Measurements from ENCODE around the gene LCE1B. TPM values are rescaled to one million over a fixed set of nuclear protein-coding genes. Genes with fewer than 3 reads are reported as not detected.

LCE1B gene, protein sequence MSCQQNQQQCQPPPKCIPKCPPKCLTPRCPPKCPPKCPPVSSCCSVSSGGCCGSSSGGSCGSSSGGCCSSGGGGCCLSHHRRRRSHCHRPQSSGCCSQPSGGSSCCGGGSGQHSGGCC
- total RNA-seq (not detected in 2 replicates), polyA plus RNA-seq (not detected in 2 replicates), polyA minus RNA-seq (not detected in 2 replicates)
- not detected for total RNA-seq (2013)

DNA sequence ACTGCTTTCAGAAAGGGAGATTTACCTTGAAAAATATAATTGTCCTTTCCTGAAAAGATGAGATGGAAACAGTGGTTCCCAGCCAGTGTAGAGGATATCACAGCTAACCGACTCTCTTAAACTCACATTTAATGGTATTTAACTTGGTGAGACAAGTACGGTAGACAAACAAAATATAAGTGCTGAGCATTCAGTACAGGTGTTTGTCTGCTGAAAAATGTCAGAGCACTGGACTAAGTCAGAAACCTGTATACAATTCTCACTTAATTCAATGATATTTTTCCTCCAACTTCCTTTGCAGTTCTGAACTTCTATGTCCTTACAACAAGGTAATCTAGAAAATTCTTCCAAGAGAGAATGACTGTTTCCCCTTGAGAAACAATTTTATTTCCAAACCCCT is at the start of gene LCE1B:
Gene LCE1B, plus strand, starts transcription at position 301 of the 400 bp plus-strand sequence. CDS start 476 bp downstream, outside the sequence.
- Histone ChIP-seq H3K9ac (ENCODE audit: low read length) (no peak within 1 kb of the TSS), H4K20me1 (ENCODE audit: control insufficient read depth, insufficient read depth, low read length, poor library complexity, severe bottlenecking) (no peaks in the 10 kb centered on the region), H3K27ac (ENCODE audit: low read length in 2 of 2) (no peak within 1 kb of the TSS), H3K27me3 (replicated peaks in 1 of 4; ENCODE audit: control extremely low read depth in 1 of 4, control insufficient read depth in 3 of 4, insufficient read depth in 4 of 4, low read length in 3 of 4) (peaks cover 0 to 3% (median under 1%) of the 10 kb centered on the region in 4 experiments), H3K36me3 (replicated peaks in 1 of 2; ENCODE audit: control extremely low read depth in 1 of 2, control insufficient read depth in 1 of 2, extremely low read depth in 1 of 2, insufficient read depth in 2 of 2, low read length in 1 of 2) (no peaks in the 10 kb centered on the region), H3K79me2 (ENCODE audit: control insufficient read depth, insufficient read depth, low read length) (no peaks in the 10 kb centered on the region), H3K9me3 (ENCODE audit: control extremely low read depth in 1 of 3, control insufficient read depth in 2 of 3, insufficient read depth in 1 of 3, low read length in 2 of 3) (no peaks in the 10 kb centered on the region), H3K4me2 (replicated peaks; ENCODE audit: low read depth, low read length, poor library complexity, severe bottlenecking) (no peak within 1 kb of the TSS), H2AFZ (ENCODE audit: insufficient read depth, low read depth, low read length, poor library complexity, severe bottlenecking) (no peak within 1 kb of the TSS), H3K4me3 (ENCODE audit: control extremely low read depth in 1 of 5, extremely low read depth in 1 of 5, insufficient read depth in 1 of 5, low read depth in 2 of 5, low read length in 4 of 5) (no peak within 1 kb of the TSS), H3K4me1 (ENCODE audit: control insufficient read depth in 2 of 2, insufficient read depth in 2 of 2, low read length in 2 of 2) (no peaks in the 10 kb centered on the region)
- Mint-ChIP-seq H3K4me1 (no peaks in the 10 kb centered on the region), H3K27ac (no peak within 1 kb of the TSS), H3K27me3 (peaks cover 32% of the 10 kb centered on the region), H3K9me3 (ENCODE audit: insufficient read depth) (no peaks in the 10 kb centered on the region), H3K4me3 (no peak within 1 kb of the TSS)
- no peak for DNase-seq
- no peak for ATAC-seq (ENCODE audit: low read depth)
- WGBS (ENCODE audit: insufficient coverage): no CpG with 5 or more reads among the region's 2 CpGs
- intact Hi-C loops (cut with micrococcal nuclease): no loop called here
- POLR2A ChIA-PET: no interaction called here
- TF ChIP-seq, protein P1, sequence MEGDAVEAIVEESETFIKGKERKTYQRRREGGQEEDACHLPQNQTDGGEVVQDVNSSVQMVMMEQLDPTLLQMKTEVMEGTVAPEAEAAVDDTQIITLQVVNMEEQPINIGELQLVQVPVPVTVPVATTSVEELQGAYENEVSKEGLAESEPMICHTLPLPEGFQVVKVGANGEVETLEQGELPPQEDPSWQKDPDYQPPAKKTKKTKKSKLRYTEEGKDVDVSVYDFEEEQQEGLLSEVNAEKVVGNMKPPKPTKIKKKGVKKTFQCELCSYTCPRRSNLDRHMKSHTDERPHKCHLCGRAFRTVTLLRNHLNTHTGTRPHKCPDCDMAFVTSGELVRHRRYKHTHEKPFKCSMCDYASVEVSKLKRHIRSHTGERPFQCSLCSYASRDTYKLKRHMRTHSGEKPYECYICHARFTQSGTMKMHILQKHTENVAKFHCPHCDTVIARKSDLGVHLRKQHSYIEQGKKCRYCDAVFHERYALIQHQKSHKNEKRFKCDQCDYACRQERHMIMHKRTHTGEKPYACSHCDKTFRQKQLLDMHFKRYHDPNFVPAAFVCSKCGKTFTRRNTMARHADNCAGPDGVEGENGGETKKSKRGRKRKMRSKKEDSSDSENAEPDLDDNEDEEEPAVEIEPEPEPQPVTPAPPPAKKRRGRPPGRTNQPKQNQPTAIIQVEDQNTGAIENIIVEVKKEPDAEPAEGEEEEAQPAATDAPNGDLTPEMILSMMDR (IDR thresholded peaks at IDR 0.05): no peak
- TF ChIP-seq EZH2 (IDR thresholded peaks at IDR 0.05; ENCODE audit: borderline replicate concordance, insufficient read depth, low read depth, low read length, poor library complexity, severe bottlenecking): no peak
- CTCF ChIA-PET: no interaction called here

DNA sequence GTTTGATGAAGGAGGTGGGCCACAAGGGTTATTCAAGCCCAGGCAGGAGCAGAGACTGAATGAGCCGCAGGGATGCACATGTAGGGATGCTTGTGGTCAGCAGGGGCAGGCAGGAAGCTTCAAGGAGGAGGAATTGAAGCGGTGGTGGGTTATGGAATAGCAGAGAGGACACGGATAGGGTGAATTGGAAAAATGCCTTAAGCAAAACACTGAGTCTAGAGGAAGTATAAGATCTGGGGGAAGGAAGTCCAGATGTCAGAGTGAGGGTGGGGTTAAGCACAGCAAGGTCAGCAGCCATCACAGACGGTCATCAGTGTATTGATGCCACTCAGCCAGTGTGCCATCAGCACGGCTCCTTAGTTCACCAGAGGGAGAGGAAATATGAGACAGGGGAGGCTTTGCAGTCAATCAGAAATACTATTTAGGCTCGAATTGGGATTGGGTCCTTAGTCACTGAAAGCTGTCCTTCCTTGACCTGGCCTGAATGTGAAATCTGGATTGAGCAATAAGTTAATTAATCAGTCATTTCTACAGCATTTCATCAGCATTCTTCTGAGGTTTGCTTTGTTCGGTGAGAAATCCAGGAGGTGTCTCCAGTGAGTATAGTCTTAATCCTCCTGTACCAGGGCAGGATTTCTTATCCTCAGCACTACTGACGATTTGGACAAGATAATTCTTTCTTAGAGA is 42.8 kb upstream of the LCE1B start:
- CTCF ChIA-PET: no interaction called here
- no peak overlapping the region for H3K4me2 ChIP-seq (replicated peaks; ENCODE audit: low read depth, low read length, poor library complexity, severe bottlenecking)

More for the DNA sequence above, 42.8 kb upstream of the LCE1B start:
- H3K4me1 Mint-ChIP-seq: no peaks in the 10 kb centered on the region
- WGBS (ENCODE audit: insufficient coverage): 62% methylated on average over 5 of the region's 8 CpGs
- H3K27me3 Mint-ChIP-seq: peaks cover 17% of the 10 kb centered on the region
- Histone ChIP-seq H3K4me3 (ENCODE audit: control extremely low read depth in 1 of 5, extremely low read depth in 1 of 5, insufficient read depth in 1 of 5, low read depth in 2 of 5, low read length in 4 of 5) (no peak overlapping the region), H3K27ac (ENCODE audit: low read length in 2 of 2) (no peak overlapping the region), H3K27me3 (replicated peaks in 1 of 4; ENCODE audit: control extremely low read depth in 1 of 4, control insufficient read depth in 3 of 4, insufficient read depth in 4 of 4, low read length in 3 of 4) (peaks cover 0 to 8% (median 2%) of the 10 kb centered on the region in 4 experiments), H3K9me3 (ENCODE audit: control extremely low read depth in 1 of 3, control insufficient read depth in 2 of 3, insufficient read depth in 1 of 3, low read length in 2 of 3) (no peaks in the 10 kb centered on the region), H3K79me2 (ENCODE audit: control insufficient read depth, insufficient read depth, low read length) (no peaks in the 10 kb centered on the region), H3K4me1 (ENCODE audit: control insufficient read depth in 2 of 2, insufficient read depth in 2 of 2, low read length in 2 of 2) (no peaks in the 10 kb centered on the region), H3K36me3 (replicated peaks in 1 of 2; ENCODE audit: control extremely low read depth in 1 of 2, control insufficient read depth in 1 of 2, extremely low read depth in 1 of 2, insufficient read depth in 2 of 2, low read length in 1 of 2) (no peaks in the 10 kb centered on the region), H4K20me1 (ENCODE audit: control insufficient read depth, insufficient read depth, low read length, poor library complexity, severe bottlenecking) (no peaks in the 10 kb centered on the region), H3K9ac (ENCODE audit: low read length) (no peak overlapping the region), H2AFZ (ENCODE audit: insufficient read depth, low read depth, low read length, poor library complexity, severe bottlenecking) (no peak overlapping the region)
- no peak overlapping the region for H3K4me3 Mint-ChIP-seq
- intact Hi-C loops (cut with micrococcal nuclease): no loop called here
- no peak for TF ChIP-seq EZH2 (IDR thresholded peaks at IDR 0.05; ENCODE audit: borderline replicate concordance, insufficient read depth, low read depth, low read length, poor library complexity, severe bottlenecking)
- TF ChIP-seq, protein P1 (IDR thresholded peaks at IDR 0.05): no peak
- ATAC-seq (ENCODE audit: low read depth) (no peak), DNase-seq (no peak)
- POLR2A ChIA-PET: no interaction called here
- no peaks in the 10 kb centered on the region for H3K9me3 Mint-ChIP-seq (ENCODE audit: insufficient read depth)
- H3K27ac Mint-ChIP-seq: no peak overlapping the region
